BE2C (cell line): ENCODE results near the gene FOXO4.

ENCODE experiments used
- DNase-seq: peaks from one replicate; pipeline ENCODE4 v3.0.0-alpha.2; 2020
- H3K27me3 ChIP-seq: fragments of 250-450 bp; sonication (Bioruptor Pico); 2 replicates; pipeline ENCODE4 v1.5.1; 2020; ENCODE audit warnings: mild to moderate bottlenecking
- H3K36me3 ChIP-seq: fragments of 250-450 bp; sonication (Bioruptor Pico); 2 replicates; pipeline ENCODE4 v1.5.1; 2020; ENCODE audit warnings: mild to moderate bottlenecking
- H3K4me1 ChIP-seq: fragments of 250-450 bp; sonication (Bioruptor Pico); 2 replicates; pipeline ENCODE4 v1.5.1; 2020
- H3K4me3 ChIP-seq: 2 replicates; pipeline ENCODE4 v1.5.1; 2011; ENCODE audit warnings: low read depth, low read length
- H3K9me3 ChIP-seq: fragments of 250-450 bp; sonication (Bioruptor Pico); 2 replicates; pipeline ENCODE4 v1.5.1; 2020
- CTCF ChIP-seq: IDR thresholded peaks from 2 replicates; pipeline ENCODE4 v1.5.1; 2012; ENCODE audit warnings: mild to moderate bottlenecking, low read depth, low read length

Gene FOXO4

GRCh38 chrX:71107245-71107644 lies 11.6 kb downstream of the FOXO4 start:
- no peak for DNase-seq
- Histone ChIP-seq H3K36me3 (no peaks in the 10 kb centered on the region), H3K9me3 (no peaks in the 10 kb centered on the region), H3K27me3 (no peaks in the 10 kb centered on the region), H3K4me3 (no peak overlapping the region), H3K4me1 (peaks cover 16% of the 10 kb centered on the region)
- no peak for TF ChIP-seq CTCF

- no peak overlapping the region for H3K4me3 ChIP-seq
- H3K27me3 ChIP-seq = no peaks in the 10 kb centered on the region
- peak; percentile 61 for DNase-seq
- H3K4me1 ChIP-seq = peaks cover 10% of the 10 kb centered on the region
- H3K9me3 ChIP-seq = no peaks in the 10 kb centered on the region
- no peak for TF ChIP-seq CTCF
- H3K36me3 ChIP-seq = no peaks in the 10 kb centered on the region
Observed at GRCh38 chrX:71107762-71108360, 12.2 kb downstream of the FOXO4 start.

GRCh38 chrX:71109051-71109450 lies 13.4 kb downstream of the FOXO4 start:
- no peak for DNase-seq
- H3K4me1 ChIP-seq = peaks cover 10% of the 10 kb centered on the region
- no peaks in the 10 kb centered on the region for H3K27me3 ChIP-seq
- no peak for TF ChIP-seq CTCF
- H3K9me3 ChIP-seq = no peaks in the 10 kb centered on the region
- no peak overlapping the region for H3K4me3 ChIP-seq
- no peaks in the 10 kb centered on the region for H3K36me3 ChIP-seq

GRCh38 chrX:71111141-71111843 lies 15.6 kb downstream of the FOXO4 start, which contains the start of gene IL2RG:
Gene IL2RG (minus strand): TSS chrX:71111577. CDS start chrX:71111539, 38 bp downstream.
- H3K9me3 ChIP-seq = no peaks in the 10 kb centered on the region
- TF ChIP-seq CTCF = no peak
- H3K36me3 ChIP-seq = no peaks in the 10 kb centered on the region
- DNase-seq = no peak
- no peaks in the 10 kb centered on the region for H3K27me3 ChIP-seq
- H3K4me1 ChIP-seq = peaks cover 8% of the 10 kb centered on the region
- H3K4me3 ChIP-seq = no peak within 1 kb of the TSS

DNA sequence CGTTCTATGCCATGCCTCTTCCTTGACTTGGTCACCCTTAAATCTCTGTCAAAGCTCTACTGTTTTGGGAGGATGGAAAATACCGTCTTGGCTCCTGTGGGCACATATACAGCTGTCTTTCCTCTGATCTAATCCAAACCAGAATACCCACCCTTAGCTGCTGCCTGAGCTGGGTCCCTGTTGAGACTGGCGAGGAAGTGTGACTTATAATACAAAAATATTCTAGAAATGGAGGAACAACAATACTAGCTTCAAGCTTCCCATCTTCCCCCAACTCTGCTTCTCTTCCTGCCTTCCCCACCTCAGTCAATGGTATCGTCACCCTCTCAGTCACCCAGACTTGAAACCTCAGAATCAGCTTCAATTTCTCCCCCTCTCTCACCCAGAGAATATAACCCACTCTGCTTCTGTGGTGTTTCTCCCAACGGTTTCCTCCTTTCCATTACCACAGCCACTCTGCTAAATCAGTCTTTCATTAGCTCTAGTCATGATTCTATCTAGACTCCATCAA lies 16.3 kb downstream of the FOXO4 start:
- Histone ChIP-seq H3K36me3 (no peaks in the 10 kb centered on the region), H3K9me3 (no peaks in the 10 kb centered on the region), H3K4me1 (peaks cover 8% of the 10 kb centered on the region), H3K27me3 (no peaks in the 10 kb centered on the region), H3K4me3 (no peak overlapping the region)
- no peak for TF ChIP-seq CTCF
- no peak for DNase-seq

GRCh38 chrX:71117358-71117757 lies 21.7 kb downstream of the FOXO4 start:
- Histone ChIP-seq H3K4me3 (no peak overlapping the region; the same call in 1 of the 2 replicates), H3K27me3 (no peaks in the 10 kb centered on the region), H3K4me1 (no peaks in the 10 kb centered on the region), H3K36me3 (peaks cover 9% of the 10 kb centered on the region), H3K9me3 (no peaks in the 10 kb centered on the region)
- no peak for DNase-seq
- TF ChIP-seq CTCF = no peak
